ENCODE results near the gene GLP1R. TPM values are rescaled to one million over a fixed set of nuclear protein-coding genes. Genes with fewer than 3 reads are reported as not detected.

Gene GLP1R
- total RNA-seq, 1 donor from 2014 or later = 3.9 TPM

GRCh38 chr6:39104528-39104927 lies 55.9 kb downstream of the GLP1R start:
- DNase-seq (ENCODE audit: low spot score, unreplicated experiment) = no peak
- Mint-ChIP-seq H3K4me3 (ENCODE audit: low read depth) (no peak overlapping the region), H3K36me3 (ENCODE audit: insufficient read depth) (peaks cover 12% of the 10 kb centered on the region), H3K4me1 (ENCODE audit: low read depth) (peaks cover 7% of the 10 kb centered on the region), H3K27ac (no peak overlapping the region), H3K27me3 (peaks cover 3% of the 10 kb centered on the region), H3K9me3 (ENCODE audit: low read depth) (no peaks in the 10 kb centered on the region)
- no peak for TF ChIP-seq CTCF (IDR thresholded peaks at IDR 0.05; ENCODE audit: unreplicated experiment)

- H3K4me1 Mint-ChIP-seq (ENCODE audit: low read depth) = peaks cover 7% of the 10 kb centered on the region
- no peak for DNase-seq (ENCODE audit: low spot score, unreplicated experiment)
- no peaks in the 10 kb centered on the region for H3K27me3 Mint-ChIP-seq
- H3K9me3 Mint-ChIP-seq (ENCODE audit: low read depth) = no peaks in the 10 kb centered on the region
- H3K27ac Mint-ChIP-seq = no peak overlapping the region
- H3K36me3 Mint-ChIP-seq (ENCODE audit: insufficient read depth) = peaks cover 18% of the 10 kb centered on the region
- TF ChIP-seq CTCF (IDR thresholded peaks at IDR 0.05; ENCODE audit: unreplicated experiment) = no peak
- no peak overlapping the region for H3K4me3 Mint-ChIP-seq (ENCODE audit: low read depth)
These were observed 58.5 kb downstream of the GLP1R start for GRCh38 chr6:39107034-39107433.

- no peak overlapping the region for H3K4me3 Mint-ChIP-seq (ENCODE audit: low read depth)
- no peaks in the 10 kb centered on the region for H3K9me3 Mint-ChIP-seq (ENCODE audit: low read depth)
- H3K27me3 Mint-ChIP-seq = peaks cover 2% of the 10 kb centered on the region
- no peak overlapping the region for H3K27ac Mint-ChIP-seq
- H3K36me3 Mint-ChIP-seq (ENCODE audit: insufficient read depth) = peaks cover 18% of the 10 kb centered on the region
- no peak for DNase-seq (ENCODE audit: low spot score, unreplicated experiment)
- H3K4me1 Mint-ChIP-seq (ENCODE audit: low read depth) = peaks cover 7% of the 10 kb centered on the region
- no peak for TF ChIP-seq CTCF (IDR thresholded peaks at IDR 0.05; ENCODE audit: unreplicated experiment)
These were observed 59.1 kb downstream of the GLP1R start for GRCh38 chr6:39107641-39108040.

GRCh38 chr6:39108041-39108839 lies 59.7 kb downstream of the GLP1R start:
- H3K27me3 Mint-ChIP-seq = peaks cover 2% of the 10 kb centered on the region
- H3K4me3 Mint-ChIP-seq (ENCODE audit: low read depth) = no peak overlapping the region
- TF ChIP-seq CTCF (IDR thresholded peaks at IDR 0.05; ENCODE audit: unreplicated experiment) = no peak
- peaks cover 7% of the 10 kb centered on the region for H3K4me1 Mint-ChIP-seq (ENCODE audit: low read depth)
- DNase-seq (ENCODE audit: low spot score, unreplicated experiment) = no peak
- peaks cover 18% of the 10 kb centered on the region for H3K36me3 Mint-ChIP-seq (ENCODE audit: insufficient read depth)
- H3K27ac Mint-ChIP-seq = no peak overlapping the region
- H3K9me3 Mint-ChIP-seq (ENCODE audit: low read depth) = no peaks in the 10 kb centered on the region

GRCh38 chr6:39111280-39111679 lies 62.7 kb downstream of the GLP1R start:
- H3K9me3 Mint-ChIP-seq (ENCODE audit: low read depth) = no peaks in the 10 kb centered on the region
- peaks cover 6% of the 10 kb centered on the region for H3K27me3 Mint-ChIP-seq
- H3K4me3 Mint-ChIP-seq (ENCODE audit: low read depth) = no peak overlapping the region
- no peak for DNase-seq (ENCODE audit: low spot score, unreplicated experiment)
- TF ChIP-seq CTCF (IDR thresholded peaks at IDR 0.05; ENCODE audit: unreplicated experiment) = no peak
- H3K4me1 Mint-ChIP-seq (ENCODE audit: low read depth) = peaks cover 14% of the 10 kb centered on the region
- H3K27ac Mint-ChIP-seq = no peak overlapping the region
- peaks cover 12% of the 10 kb centered on the region for H3K36me3 Mint-ChIP-seq (ENCODE audit: insufficient read depth)
